NCI-H2029 treated with DMSO at 0.1 percent for 48 hours (cell line): Measurements from ENCODE around the gene CHST6.
"Not testable (repeated sequence)": the region's sequence is repeated elsewhere in the genome, so short reads cannot be mapped to it uniquely, and the experiment has no call there.

ENCODE experiments used
- DNase-seq: peaks from one replicate; lab custom pipeline; 2025; lab: John Stamatoyannopoulos, UW

Gene CHST6

GRCh38 chr16:75502916-75503605 is 7.8 kb upstream of the CHST6 start:
- no peak for DNase-seq

GRCh38 chr16:75501820-75502219 is 6.6 kb upstream of the CHST6 start:
- DNase-seq, result not testable (repeated sequence)

- DNase-seq, result no peak
These were observed 6.1 kb upstream of the CHST6 start for GRCh38 chr16:75501359-75501758.

- DNase-seq, result not testable (repeated sequence)
These were observed 3.5 kb upstream of the CHST6 start for GRCh38 chr16:75498605-75499322.

- no peak for DNase-seq
These were observed 2.3 kb upstream of the CHST6 start for GRCh38 chr16:75497558-75497957.

- DNase-seq, result no peak
These were observed 573 bp downstream of the CHST6 start for GRCh38 chr16:75494661-75495075.

- DNase-seq, result no peak
These were observed 1.1 kb downstream of the CHST6 start for GRCh38 chr16:75494184-75494583.

- peak; percentile 57 for DNase-seq
These were observed 3.4 kb downstream of the CHST6 start for GRCh38 chr16:75491876-75492275.

GRCh38 chr16:75488322-75488721 is 6.9 kb downstream of the CHST6 start:
- no peak for DNase-seq

GRCh38 chr16:75486676-75487313 is 8.4 kb downstream of the CHST6 start:
- DNase-seq, result no peak

GRCh38 chr16:75486014-75486675 is 9.1 kb downstream of the CHST6 start:
- DNase-seq, result no peak

GRCh38 chr16:75485230-75486013 is 9.8 kb downstream of the CHST6 start:
- DNase-seq, result no peak

GRCh38 chr16:75483222-75483621 is 12.0 kb downstream of the CHST6 start:
- DNase-seq, result no peak

- no peak for DNase-seq
These were observed 12.6 kb downstream of the CHST6 start for GRCh38 chr16:75482434-75483205.

- no peak for DNase-seq
These were observed 13.8 kb downstream of the CHST6 start for GRCh38 chr16:75481475-75481874.

GRCh38 chr16:75479421-75479990 is 15.7 kb downstream of the CHST6 start:
- DNase-seq, result no peak

GRCh38 chr16:75478480-75479345 is 16.5 kb downstream of the CHST6 start:
- DNase-seq, result no peak

GRCh38 chr16:75477680-75478473 is 17.4 kb downstream of the CHST6 start:
- DNase-seq, result peak; percentile 23

- DNase-seq, result no peak
These were observed 18.4 kb downstream of the CHST6 start for GRCh38 chr16:75476817-75477216.
